ENCODE data around the gene FAM120C. TPM values are rescaled to one million over a fixed set of nuclear protein-coding genes. Genes with fewer than 3 reads are reported as not detected.

The FAM120C gene
- total and polyA plus RNA-seq, 7 donors, result under 0.01 to 7.7 (median 4.4) TPM

- H3K4me1 ChIP-seq, result no peaks in the 10 kb centered on the region
- DNase-seq, result no peak
- H3K36me3 ChIP-seq, result peaks cover 0 to 21% (median 3%) of the 10 kb centered on the region in 4 donors
- no peaks in the 10 kb centered on the region for H3K9me3 ChIP-seq
- peak overlapping the region; percentile 91 to 95 (median 93) for H3K27ac ChIP-seq
- WGBS, 2 donors, result 7 to 8% methylated on average over 10 of the region's 10 CpGs
- intact Hi-C loops (cut with DNase I), result loop anchor here (2.0 to 10.0 kb wide), 6 partner anchors 138 to 764 kb away; partner anchors contain the start of genes FAM120C, GNL3L, TSR2 and WNK3
- no peaks in the 10 kb centered on the region for H3K27me3 ChIP-seq
- no peak for TF ChIP-seq POLR2AphosphoS5 (IDR thresholded peaks at IDR 0.05)
- TF ChIP-seq, protein P1, sequence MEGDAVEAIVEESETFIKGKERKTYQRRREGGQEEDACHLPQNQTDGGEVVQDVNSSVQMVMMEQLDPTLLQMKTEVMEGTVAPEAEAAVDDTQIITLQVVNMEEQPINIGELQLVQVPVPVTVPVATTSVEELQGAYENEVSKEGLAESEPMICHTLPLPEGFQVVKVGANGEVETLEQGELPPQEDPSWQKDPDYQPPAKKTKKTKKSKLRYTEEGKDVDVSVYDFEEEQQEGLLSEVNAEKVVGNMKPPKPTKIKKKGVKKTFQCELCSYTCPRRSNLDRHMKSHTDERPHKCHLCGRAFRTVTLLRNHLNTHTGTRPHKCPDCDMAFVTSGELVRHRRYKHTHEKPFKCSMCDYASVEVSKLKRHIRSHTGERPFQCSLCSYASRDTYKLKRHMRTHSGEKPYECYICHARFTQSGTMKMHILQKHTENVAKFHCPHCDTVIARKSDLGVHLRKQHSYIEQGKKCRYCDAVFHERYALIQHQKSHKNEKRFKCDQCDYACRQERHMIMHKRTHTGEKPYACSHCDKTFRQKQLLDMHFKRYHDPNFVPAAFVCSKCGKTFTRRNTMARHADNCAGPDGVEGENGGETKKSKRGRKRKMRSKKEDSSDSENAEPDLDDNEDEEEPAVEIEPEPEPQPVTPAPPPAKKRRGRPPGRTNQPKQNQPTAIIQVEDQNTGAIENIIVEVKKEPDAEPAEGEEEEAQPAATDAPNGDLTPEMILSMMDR (IDR thresholded peaks at IDR 0.05), result no peak
- TF ChIP-seq POLR2A (IDR thresholded peaks at IDR 0.05), result no peak
- no peak for TF ChIP-seq EP300 (IDR thresholded peaks at IDR 0.05)
- H3K4me3 ChIP-seq, result peak overlapping the region; percentile 29 to 76 (median 68)
These were observed 138.1 kb downstream of the FAM120C start for GRCh38 chrX:54044877-54045338.

DNA sequence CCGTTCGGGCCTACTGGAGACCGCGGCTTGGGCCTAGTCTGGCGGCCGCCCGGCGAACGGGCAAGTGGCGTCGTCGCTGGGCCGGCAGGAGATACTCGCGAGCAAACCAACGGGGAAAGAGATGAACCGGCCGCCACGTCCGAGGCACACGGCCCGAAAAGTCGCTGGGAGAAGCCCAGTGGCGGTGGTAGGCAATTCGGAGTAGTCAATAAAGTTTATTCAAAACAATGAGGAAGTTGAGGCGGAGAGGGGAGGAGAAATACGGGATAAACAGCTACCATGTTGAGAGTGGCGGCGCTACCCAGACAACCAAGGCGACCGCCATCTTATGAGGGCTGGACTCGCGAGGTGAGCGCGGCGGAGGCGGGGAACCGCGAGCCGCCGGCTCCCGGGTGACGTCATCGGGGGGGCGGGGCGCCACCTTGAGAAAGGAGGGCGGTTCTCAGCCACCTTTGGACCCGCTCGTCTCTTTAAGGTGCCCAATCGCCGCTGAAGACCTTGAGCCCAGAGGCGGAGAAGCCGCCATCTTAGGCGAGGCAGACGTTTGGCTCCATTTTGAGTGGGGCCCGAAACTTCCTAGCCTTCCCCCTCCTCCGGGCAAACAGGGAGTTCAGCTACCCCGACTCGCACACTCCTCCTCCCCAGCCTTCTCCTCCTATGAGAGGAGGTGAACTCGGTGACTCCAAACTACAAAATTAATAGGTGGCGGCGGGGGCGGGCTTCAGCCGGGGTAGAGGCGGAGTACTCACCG is 138.8 kb downstream of the FAM120C start, which contains the start of gene PHF8:
PHF8 (minus strand) TSS at position 348 of the 751 bp plus-strand sequence. CDS start 1,745 bp downstream, outside the sequence.
- Histone ChIP-seq H3K27ac (peak within 1 kb of the TSS; percentile 91 to 95 (median 93)), H3K9me3 (no peaks in the 10 kb centered on the region), H3K4me3 (peak within 1 kb of the TSS; percentile 62 to 76 (median 68)), H3K27me3 (no peaks in the 10 kb centered on the region), H3K4me1 (no peaks in the 10 kb centered on the region), H3K36me3 (peaks cover 0 to 27% (median 3%) of the 10 kb centered on the region in 4 donors)
- WGBS, 2 donors, result 0 to 1% methylated on average over 66 of the region's 66 CpGs
- intact Hi-C loops (cut with DNase I), result loop anchor here (2.0 to 10.0 kb wide), 6 partner anchors 138 to 764 kb away; partner anchors contain the start of genes FAM120C, GNL3L, TSR2 and WNK3
- no peak for TF ChIP-seq EP300 (IDR thresholded peaks at IDR 0.05)
- peak; percentile 58 to 77 (median 68) for TF ChIP-seq POLR2AphosphoS5 (IDR thresholded peaks at IDR 0.05)
- peak; percentile 16 to 31 for TF ChIP-seq POLR2A (IDR thresholded peaks at IDR 0.05)
- DNase-seq, result peak; percentile 97

DNA sequence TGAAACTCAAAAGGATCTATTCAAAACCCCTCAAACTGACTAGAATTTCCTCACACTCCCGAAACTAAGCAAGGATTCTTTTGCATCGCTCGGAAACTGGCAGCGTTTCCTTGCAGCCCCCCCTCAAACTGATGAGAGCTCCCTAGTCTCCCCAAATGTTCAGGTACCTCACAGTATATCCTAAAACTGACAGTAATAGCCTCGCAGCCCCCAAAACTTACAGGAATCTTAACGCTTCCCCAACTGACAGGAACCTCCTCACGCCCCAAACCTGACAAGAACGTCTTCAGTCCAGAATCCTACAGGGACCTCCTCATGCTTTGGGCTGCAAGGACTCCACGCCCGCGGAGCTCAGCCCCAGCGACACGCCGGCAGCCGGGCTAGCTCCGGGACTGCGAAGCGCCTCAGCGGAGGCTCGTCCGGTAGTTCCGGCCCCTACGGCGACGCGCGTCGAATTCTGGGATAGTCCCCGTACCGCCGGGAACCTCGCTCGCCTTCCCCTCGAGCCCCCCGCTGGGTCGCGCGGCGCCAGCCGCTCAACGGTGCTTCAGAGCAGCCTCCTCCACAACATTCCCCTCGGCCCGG is 139.4 kb downstream of the FAM120C start:
- TF ChIP-seq POLR2A (IDR thresholded peaks at IDR 0.05) (no peak), EP300 (IDR thresholded peaks at IDR 0.05) (no peak), POLR2AphosphoS5 (IDR thresholded peaks at IDR 0.05) (no peak)
- TF ChIP-seq, protein P1 (IDR thresholded peaks at IDR 0.05), result no peak
- 0 to 1% methylated on average over 43 of the region's 43 CpGs for WGBS, 2 donors
- intact Hi-C loops (cut with DNase I), result loop anchor here (2.0 to 10.0 kb wide), 6 partner anchors 139 to 765 kb away; partner anchors contain the start of genes FAM120C, GNL3L, TSR2 and WNK3
- Histone ChIP-seq H3K27ac (peak overlapping the region; percentile 91 to 95 (median 93)), H3K9me3 (no peaks in the 10 kb centered on the region), H3K4me1 (no peaks in the 10 kb centered on the region), H3K27me3 (no peaks in the 10 kb centered on the region), H3K4me3 (peak overlapping the region; percentile 62 to 76 (median 68)), H3K36me3 (peaks cover 0 to 29% (median 3%) of the 10 kb centered on the region in 4 donors)
- DNase-seq, result no peak

DNA sequence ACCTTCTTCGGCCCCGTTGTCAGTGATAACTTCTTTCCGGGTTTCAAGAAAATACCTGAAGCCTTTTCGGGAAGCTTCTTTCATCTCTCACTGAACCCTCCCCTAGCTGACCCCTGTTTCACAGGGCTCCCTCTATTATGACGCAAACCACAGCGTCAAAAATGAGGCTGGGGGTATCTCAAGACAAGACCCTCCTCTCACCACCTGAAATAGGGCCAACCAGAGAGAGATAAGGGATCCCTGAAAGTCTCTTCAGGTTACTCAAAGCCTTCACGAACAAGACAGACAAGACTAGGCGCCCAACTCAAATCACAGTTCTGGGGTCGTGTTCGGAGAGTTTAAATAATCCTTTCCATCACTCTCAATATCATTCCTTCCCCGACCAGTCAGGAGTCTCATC is 140.0 kb downstream of the FAM120C start:
- no peaks in the 10 kb centered on the region for H3K9me3 ChIP-seq
- H3K27me3 ChIP-seq, result no peaks in the 10 kb centered on the region
- no peak for DNase-seq
- TF ChIP-seq, protein P1 (IDR thresholded peaks at IDR 0.05), result peak in 1 of 4 experiments; percentile 13
- TF ChIP-seq POLR2A (IDR thresholded peaks at IDR 0.05), result no peak
- H3K27ac ChIP-seq, result peak overlapping the region; percentile 91 to 95 (median 93)
- H3K4me1 ChIP-seq, result no peaks in the 10 kb centered on the region
- peak overlapping the region; percentile 62 to 76 (median 68) for H3K4me3 ChIP-seq
- intact Hi-C loops (cut with DNase I), result loop anchor here (5.0 to 10.0 kb wide), 4 partner anchors 312 to 592 kb away; partner anchors contain the start of genes GNL3L, TSR2 and WNK3
- WGBS, 2 donors, result 0 to 1% methylated on average over 11 of the region's 11 CpGs
- peaks cover 0 to 29% (median 3%) of the 10 kb centered on the region in 4 donors for H3K36me3 ChIP-seq
